HepG2 (cell line): ENCODE measurements around the gene TMEM98. TPM values are rescaled to one million over a fixed set of nuclear protein-coding genes. Genes with fewer than 3 reads are reported as not detected.
"Not testable (repeated sequence)": the region's sequence is repeated elsewhere in the genome, so short reads cannot be mapped to it uniquely, and the experiment has no call there.

ENCODE experiments used
- ATAC-seq: fragments of 200-7000 bp; cut with Tn5 transposase; 3 replicates; pipeline ENCODE4 v1.9.1; 2020; ENCODE audit warnings: mild to moderate bottlenecking, moderate library complexity
- BruUV-seq: library from RNA; stranded (reverse); fragments of 400-500 nt; replicated peaks from 2 replicates; lab custom pipeline; 2021; lab: Mats Ljungman, UMichigan
- CTCF ChIA-PET: fragments of 300-600 bp; formaldehyde crosslinking; extraction: SDS; loops from one replicate; lab custom pipeline; 2021; ENCODE audit warnings: low total read pairs, inconsistent platforms, low intra/inter-chr PET ratio; lab: Yijun Ruan, JAX
- POLR2A ChIA-PET: fragments of 350-600 bp; sonication (Branson Sonifier 250); formaldehyde crosslinking; loops from one replicate; lab custom pipeline; 2020; ENCODE audit warnings: antibody characterized with exemption, inconsistent platforms; lab: Yijun Ruan, JAX
- DNase-seq: peaks from one replicate; pipeline ENCODE4 v3.0.0-alpha.2; 2015; ENCODE audit warnings: low spot score
- FAIRE-seq: peaks from 3 replicates; lab custom pipeline; 2011; peaks lifted over from hg19 to GRCh38; lab: Jason Lieb, UNC
- H2AFZ ChIP-seq: one replicate; pipeline ENCODE4 v1.6.1; 2011; ENCODE audit warnings: low read length, inconsistent platforms
- H3K27ac ChIP-seq: fragments of 300-600 bp; 3 replicates; pipeline ENCODE4 v1.8.0; 2011; ENCODE audit warnings: mixed run types, mild to moderate bottlenecking, mixed read lengths, low read length, inconsistent platforms; ENCODE audit not compliant: insufficient read depth; ENCODE audit errors: extremely low read length
- H3K27me3 ChIP-seq, 2 experiments: fragments of 200-600 bp in 1 of 2; 2 replicates in 1 of 2; 3 replicates in 1 of 2; pipeline versions ENCODE4 v1.6.0 to v1.8.0; 2011; ENCODE audit warnings: low read length in 2 of 2, mild to moderate bottlenecking in 2 of 2, moderate library complexity in 2 of 2, inconsistent platforms in 1 of 2; ENCODE audit not compliant: insufficient read depth in 2 of 2, control insufficient read depth in 1 of 2
- H3K36me3 ChIP-seq, 2 experiments: fragments of 200-600 bp in 1 of 2; replicated peaks in 1 of 2; 2 replicates in 1 of 2; 3 replicates in 1 of 2; pipeline versions ENCODE4 v1.5.1 to v1.8.0; 2011; ENCODE audit warnings: low read length in 2 of 2, inconsistent platforms in 1 of 2; ENCODE audit not compliant: insufficient read depth in 2 of 2, control insufficient read depth in 1 of 2
- H3K4me1 ChIP-seq: 2 replicates; pipeline ENCODE4 v1.5.1; 2012; ENCODE audit warnings: low read length, inconsistent platforms; ENCODE audit not compliant: insufficient read depth
- H3K4me2 ChIP-seq: 2 replicates; pipeline ENCODE4 v1.6.0; 2011; ENCODE audit warnings: low read depth, low read length, inconsistent platforms
- H3K4me3 ChIP-seq, 3 experiments: fragments of 200-600 bp in 1 of 3; sonication (generic), shearing (Covaris generic) in 1 of 3; replicated peaks in 1 of 3; 2 replicates each; pipeline ENCODE4 v1.5.1; 2011 to 2016; ENCODE audit warnings: low read length in 3 of 3, inconsistent platforms in 2 of 3, low read depth in 2 of 3, mild to moderate bottlenecking in 2 of 3, control low read depth in 1 of 3, mixed read lengths in 1 of 3; ENCODE audit not compliant: insufficient read depth in 1 of 3
- H3K79me2 ChIP-seq: one replicate; pipeline ENCODE4 v1.6.1; 2011; ENCODE audit warnings: low read length, inconsistent platforms; ENCODE audit not compliant: insufficient read depth
- H3K9ac ChIP-seq: 2 replicates; pipeline ENCODE4 v1.6.0; 2011; ENCODE audit warnings: mild to moderate bottlenecking, low read depth, low read length, inconsistent platforms; ENCODE audit not compliant: insufficient read depth
- H3K9me3 ChIP-seq: 2 replicates; pipeline ENCODE4 v1.5.1; 2012; ENCODE audit warnings: mild to moderate bottlenecking, low read length
- H4K20me1 ChIP-seq: 2 replicates; pipeline ENCODE4 v1.6.0; 2011; ENCODE audit warnings: inconsistent platforms, mild to moderate bottlenecking, low read length, moderate library complexity; ENCODE audit not compliant: insufficient read depth
- FOXJ3 ChIP-seq: sonication (generic); formaldehyde crosslinking; IDR thresholded peaks from 2 replicates; pipeline ENCODE4 v1.4.0; 2020; ENCODE audit warnings: missing genetic modification reagents, mild to moderate bottlenecking, borderline replicate concordance
- GATAD1 ChIP-seq: IDR thresholded peaks from 2 replicates; pipeline ENCODE4 v1.6.1; 2016; ENCODE audit warnings: missing genetic modification reagents, missing compliant biosample characterization
- GTF3A ChIP-seq: sonication (generic); formaldehyde crosslinking; conservative IDR thresholded peaks from 2 replicates; pipeline ENCODE4 v1.4.0; 2020; ENCODE audit warnings: mild to moderate bottlenecking, missing genetic modification reagents
- KLF11 ChIP-seq: IDR thresholded peaks from 2 replicates; pipeline ENCODE4 v1.6.1; 2016; ENCODE audit warnings: missing compliant biosample characterization
- PAWR ChIP-seq: sonication (generic); formaldehyde crosslinking; IDR thresholded peaks from 2 replicates; pipeline ENCODE4 v1.4.0; 2020; ENCODE audit warnings: missing genetic modification reagents, mild to moderate bottlenecking, borderline replicate concordance
- SOX13 ChIP-seq, 3 experiments: fragments of 450-650 bp in 1 of 3; sonication (generic) in 1 of 3; formaldehyde crosslinking in 1 of 3; IDR thresholded peaks in 2 of 3; conservative IDR thresholded peaks in 1 of 3; 2 replicates each; pipeline versions ENCODE4 v1.5.0 to v1.6.1; 2016 to 2020; ENCODE audit warnings: antibody characterized with exemption in 1 of 3, mild to moderate bottlenecking in 1 of 3, missing compliant biosample characterization in 1 of 3, missing genetic modification reagents in 1 of 3, moderate library complexity in 1 of 3
- SYNCRIP ChIP-seq: fragments of 200-400 bp; formaldehyde crosslinking; IDR thresholded peaks from 2 replicates; pipeline ENCODE4 v1.6.1; 2018; ENCODE audit warnings: mild to moderate bottlenecking, low read depth, low read length; ENCODE audit not compliant: insufficient read depth
- TEAD2 ChIP-seq: sonication (generic); formaldehyde crosslinking; IDR thresholded peaks from 2 replicates; pipeline ENCODE4 v1.9.0; 2021; ENCODE audit warnings: missing genetic modification reagents
- ZNF143 ChIP-seq: sonication (generic); formaldehyde crosslinking; IDR thresholded peaks from 2 replicates; pipeline ENCODE4 v1.4.0; 2020; ENCODE audit warnings: missing genetic modification reagents
- ZNF30 ChIP-seq: sonication (generic); formaldehyde crosslinking; IDR thresholded peaks from 2 replicates; pipeline ENCODE4 v1.5.0; 2020; ENCODE audit warnings: mild to moderate bottlenecking, missing genetic modification reagents
- ZNF614 ChIP-seq: IDR thresholded peaks from 2 replicates; pipeline ENCODE4 v1.6.1; 2018; ENCODE audit warnings: missing biosample characterization, missing genetic modification reagents, inconsistent platforms, borderline replicate concordance
- ZNF747 ChIP-seq: sonication (generic); formaldehyde crosslinking; IDR thresholded peaks from 2 replicates; pipeline ENCODE4 v1.8.1; 2023; ENCODE audit warnings: missing genetic modification reagents, mild to moderate bottlenecking, borderline replicate concordance
- WGBS: methylation state at CpG from one replicate; pipeline ENCODE4 v1.1.6; 2017; ENCODE audit warnings: low lambda C conversion rate; 5-methylcytosine and 5-hydroxymethylcytosine counted together
- in situ Hi-C: cut with HindIII; loops from 2 replicates; pipeline ENCODE4 v1.10.0; 2017; ENCODE audit warnings: low pct_unique_long_range_greater_than_20kb; ENCODE audit not compliant: extremely low pct_ligation_motif_present
- intact Hi-C: fragments of 100-400 bp; cut with micrococcal nuclease; formaldehyde crosslinking; loops from one replicate; pipeline ENCODE4 v1.10.0; 2022; ENCODE audit not compliant: unreplicated experiment
- polyA plus RNA-seq, 8 experiments: library from polyadenylated mRNA; depleted of rRNA in 3 of 8; stranded (reverse) in 7 of 8; unstranded in 1 of 8; fragments of >200 nt; fragmentation: Illumina TruSeq in 4 of 8; extraction: Trizol in 4 of 8; gene quantifications; 2 replicates each; pipeline versions ENCODE4 v1.2.1 to v1.2.3, GENCODE V29; 2011 to 2016; ENCODE audit warnings: low read depth in 4 of 8, missing spikeins in 1 of 8, mixed read lengths in 1 of 8; ENCODE audit not compliant: insufficient read depth in 1 of 8
- total RNA-seq, 5 experiments: library from RNA; depleted of rRNA; stranded (reverse); fragments of >200 nt; fragmentation: Illumina TruSeq; extraction: Trizol; gene quantifications; 2 replicates each; pipeline ENCODE4 v1.2.3, GENCODE V29; 2016; ENCODE audit warnings: low read depth in 1 of 5
- TF ChIP-seq, protein P1 (sequence below): IDR thresholded peaks from 2 replicates; pipeline ENCODE4 v1.6.1; 2018; ENCODE audit warnings: missing genetic modification reagents

TMEM98 gene
- total and polyA plus RNA-seq, 2 of the 13 experiments (the other 11 are each of a cell fraction or from before 2014, with no cell fraction given): 103 to 175 TPM

DNA sequence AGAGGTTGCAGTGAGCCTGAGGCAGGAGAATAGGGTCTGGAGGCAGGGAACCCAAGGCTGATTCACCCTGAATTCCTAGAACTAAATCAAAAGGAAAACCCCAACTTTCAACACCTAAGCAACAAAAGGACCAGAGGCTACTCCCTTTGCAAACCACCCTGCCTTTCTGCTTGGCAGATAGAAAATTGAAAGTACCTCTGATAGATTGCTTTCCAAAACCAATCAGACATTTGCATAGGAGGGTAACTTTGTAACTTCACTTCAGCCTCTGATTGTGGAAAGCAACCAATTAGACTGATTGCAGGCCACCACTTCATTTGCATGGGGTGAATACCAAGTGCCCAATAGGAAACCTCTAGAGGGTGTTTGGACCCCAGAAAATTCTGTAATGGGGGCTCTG, 10.9 kb upstream of the TMEM98 start:
- ChIA-PET CTCF (no interaction called here), POLR2A (no interaction called here)
- in situ Hi-C loops: no loop called here
- ATAC-seq (no peak), DNase-seq (no peak), FAIRE-seq (no peak)
- BruUV-seq: no TSS peak
- H3K27me3 ChIP-seq: no peaks in the 10 kb centered on the region
- no peak overlapping the region for H3K9ac ChIP-seq
- H3K4me2 ChIP-seq: no peak overlapping the region
- H3K4me3 ChIP-seq: no peak overlapping the region
- H3K36me3 ChIP-seq: no peaks in the 10 kb centered on the region
- H4K20me1 ChIP-seq: no peaks in the 10 kb centered on the region
- H3K4me1 ChIP-seq: peaks cover 77% of the 10 kb centered on the region
- no peak overlapping the region for H3K27ac ChIP-seq
- TF ChIP-seq KLF11: no peak
- no peak for TF ChIP-seq ZNF614
- no peak for TF ChIP-seq PAWR (CRISPR knock-in tag)
- no peak for TF ChIP-seq GATAD1 (CRISPR knock-in tag)
- TF ChIP-seq SOX13 (IDR thresholded peaks at IDR 0.05): no peak
- no peak for TF ChIP-seq SOX13 (CRISPR knock-in tag; conservative IDR thresholded peaks at IDR 0.05 in 1 of 2, IDR thresholded peaks at IDR 0.05 in 1 of 2)
- intact Hi-C loops: no loop called here
- no peaks in the 10 kb centered on the region for H3K79me2 ChIP-seq
- peak overlapping the region; percentile 33 for H2AFZ ChIP-seq
- no peaks in the 10 kb centered on the region for H3K9me3 ChIP-seq

DNA sequence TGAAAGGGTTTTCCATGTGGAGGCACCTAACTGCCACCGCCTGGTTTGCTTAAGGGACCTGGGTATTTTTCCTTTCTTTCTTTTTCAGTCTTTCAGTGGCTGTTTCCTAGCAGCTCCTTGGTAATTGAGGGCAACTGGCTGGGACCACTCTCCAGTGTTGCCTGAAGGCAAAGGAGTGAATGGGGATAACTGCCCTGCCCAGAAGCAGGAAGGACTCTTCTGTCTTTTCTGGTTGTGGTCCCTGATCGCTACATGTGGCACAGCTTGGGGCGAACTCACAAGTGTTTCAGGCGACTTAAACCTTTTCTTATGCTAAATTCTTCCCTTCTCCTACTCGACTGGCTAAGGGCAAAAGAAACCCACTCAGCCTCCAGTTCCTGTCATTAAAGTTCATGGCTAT, 10.1 kb upstream of the TMEM98 start:
- POLR2A ChIA-PET: no interaction called here
- no peak overlapping the region for H3K9ac ChIP-seq
- no peak overlapping the region for H2AFZ ChIP-seq
- FAIRE-seq (no peak), ATAC-seq (no peak), DNase-seq (no peak)
- no peak overlapping the region for H3K27ac ChIP-seq
- 74% methylated on average over 5 of the region's 5 CpGs for WGBS
- peaks cover 69% of the 10 kb centered on the region for H3K4me1 ChIP-seq
- H3K4me2 ChIP-seq: no peak overlapping the region
- no peaks in the 10 kb centered on the region for H4K20me1 ChIP-seq
- H3K4me3 ChIP-seq: no peak overlapping the region
- no peaks in the 10 kb centered on the region for H3K36me3 ChIP-seq
- H3K79me2 ChIP-seq: no peaks in the 10 kb centered on the region
- intact Hi-C loops: no loop called here
- BruUV-seq: no TSS peak
- TF ChIP-seq TEAD2 (CRISPR knock-in tag): no peak
- no peak for TF ChIP-seq ZNF747
- no peak for TF ChIP-seq GTF3A (CRISPR knock-in tag)
- TF ChIP-seq SYNCRIP: no peak
- TF ChIP-seq ZNF143 (CRISPR knock-in tag): no peak
- no peak for TF ChIP-seq FOXJ3 (CRISPR knock-in tag)
- TF ChIP-seq, protein P1, sequence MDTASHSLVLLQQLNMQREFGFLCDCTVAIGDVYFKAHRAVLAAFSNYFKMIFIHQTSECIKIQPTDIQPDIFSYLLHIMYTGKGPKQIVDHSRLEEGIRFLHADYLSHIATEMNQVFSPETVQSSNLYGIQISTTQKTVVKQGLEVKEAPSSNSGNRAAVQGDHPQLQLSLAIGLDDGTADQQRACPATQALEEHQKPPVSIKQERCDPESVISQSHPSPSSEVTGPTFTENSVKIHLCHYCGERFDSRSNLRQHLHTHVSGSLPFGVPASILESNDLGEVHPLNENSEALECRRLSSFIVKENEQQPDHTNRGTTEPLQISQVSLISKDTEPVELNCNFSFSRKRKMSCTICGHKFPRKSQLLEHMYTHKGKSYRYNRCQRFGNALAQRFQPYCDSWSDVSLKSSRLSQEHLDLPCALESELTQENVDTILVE: no peak
- TF ChIP-seq ZNF30 (CRISPR knock-in tag): no peak
- CTCF ChIA-PET: no interaction called here
- in situ Hi-C loops: no loop called here
- H3K9me3 ChIP-seq: no peaks in the 10 kb centered on the region
- no peaks in the 10 kb centered on the region for H3K27me3 ChIP-seq

- H2AFZ ChIP-seq, ATAC-seq, CTCF ChIA-PET, H3K9ac ChIP-seq, DNase-seq, POLR2A ChIA-PET, FAIRE-seq, H3K36me3 ChIP-seq, in situ Hi-C loops, BruUV-seq, H3K4me2 ChIP-seq, H3K27ac ChIP-seq, intact Hi-C loops, H3K79me2 ChIP-seq, H4K20me1 ChIP-seq, H3K9me3 ChIP-seq, H3K4me3 ChIP-seq, H3K27me3 ChIP-seq: not testable (repeated sequence)
- WGBS: 64% methylated on average over 4 of the region's 4 CpGs
- H3K4me1 ChIP-seq: peaks cover 67% of the 10 kb centered on the region
Observed at GRCh38 chr17:32919876-32920275, 8.1 kb upstream of the TMEM98 start.
